ENCODE data around the gene KIAA1191. TPM values are rescaled to one million over a fixed set of nuclear protein-coding genes. Genes with fewer than 3 reads are reported as not detected.

KIAA1191 gene
- total RNA-seq, 1 donor from 2014 or later, result 163 TPM

GRCh38 chr5:176383248-176383905 is 21.8 kb upstream of the KIAA1191 start:
- no peak overlapping the region for H3K4me3 ChIP-seq (ENCODE audit: insufficient read depth, low read depth, low read length)
- no peaks in the 10 kb centered on the region for H3K27me3 ChIP-seq (ENCODE audit: insufficient read depth, low read length)
- Mint-ChIP-seq H3K9me3 (ENCODE audit: unreplicated experiment) (no peaks in the 10 kb centered on the region), H3K4me3 (ENCODE audit: unreplicated experiment) (no peak overlapping the region), H3K4me1 (ENCODE audit: low read depth, unreplicated experiment) (peaks cover 4% of the 10 kb centered on the region), H3K27ac (ENCODE audit: unreplicated experiment) (no peak overlapping the region), H3K27me3 (ENCODE audit: low read depth, unreplicated experiment) (no peaks in the 10 kb centered on the region), H3K36me3 (ENCODE audit: low read depth, unreplicated experiment) (peaks cover 17% of the 10 kb centered on the region)
- H3K79me2 ChIP-seq (ENCODE audit: insufficient read depth, low read length), result peaks cover 42% of the 10 kb centered on the region
- no peak overlapping the region for H3K27ac ChIP-seq (ENCODE audit: low read depth, low read length)
- no peak overlapping the region for H3K4me2 ChIP-seq (ENCODE audit: low read length)
- peaks cover 27% of the 10 kb centered on the region for H3K36me3 ChIP-seq (ENCODE audit: insufficient read depth, low read length)
- peaks cover 45% of the 10 kb centered on the region for H4K20me1 ChIP-seq (ENCODE audit: insufficient read depth, low read length)
- H3K9me3 ChIP-seq (ENCODE audit: insufficient read depth, low read depth, low read length), result no peaks in the 10 kb centered on the region
- H3K9ac ChIP-seq (ENCODE audit: low read length), result no peak overlapping the region
- H3K4me1 ChIP-seq (ENCODE audit: insufficient read depth, low read length), result peaks cover 11% of the 10 kb centered on the region
- H2AFZ ChIP-seq (ENCODE audit: low read depth, low read length), result no peak overlapping the region
- TF ChIP-seq CTCF (IDR thresholded peaks at IDR 0.05; ENCODE audit: insufficient read depth, low read depth, low read length) (no peak), EZH2 (IDR thresholded peaks at IDR 0.05; ENCODE audit: insufficient read depth, low read length) (no peak)
- no peak for DNase-seq (ENCODE audit: low read depth)
- FAIRE-seq, result no peak

GRCh38 chr5:176382721-176383120 is 21.2 kb upstream of the KIAA1191 start:
- Histone ChIP-seq H3K4me2 (ENCODE audit: low read length) (no peak overlapping the region), H3K79me2 (ENCODE audit: insufficient read depth, low read length) (peaks cover 36% of the 10 kb centered on the region), H3K27ac (ENCODE audit: low read depth, low read length) (no peak overlapping the region), H3K4me3 (ENCODE audit: insufficient read depth, low read depth, low read length) (no peak overlapping the region), H3K36me3 (ENCODE audit: insufficient read depth, low read length) (peaks cover 27% of the 10 kb centered on the region), H3K9me3 (ENCODE audit: insufficient read depth, low read depth, low read length) (no peaks in the 10 kb centered on the region), H4K20me1 (ENCODE audit: insufficient read depth, low read length) (peaks cover 44% of the 10 kb centered on the region), H3K4me1 (ENCODE audit: insufficient read depth, low read length) (peaks cover 11% of the 10 kb centered on the region), H3K27me3 (ENCODE audit: insufficient read depth, low read length) (no peaks in the 10 kb centered on the region), H2AFZ (ENCODE audit: low read depth, low read length) (no peak overlapping the region), H3K9ac (ENCODE audit: low read length) (no peak overlapping the region)
- no peak overlapping the region for H3K4me3 Mint-ChIP-seq (ENCODE audit: unreplicated experiment)
- peaks cover 4% of the 10 kb centered on the region for H3K4me1 Mint-ChIP-seq (ENCODE audit: low read depth, unreplicated experiment)
- DNase-seq (ENCODE audit: low read depth) (no peak), FAIRE-seq (no peak)
- H3K27me3 Mint-ChIP-seq (ENCODE audit: low read depth, unreplicated experiment), result no peaks in the 10 kb centered on the region
- H3K27ac Mint-ChIP-seq (ENCODE audit: unreplicated experiment), result no peak overlapping the region
- TF ChIP-seq EZH2 (IDR thresholded peaks at IDR 0.05; ENCODE audit: insufficient read depth, low read length) (no peak), CTCF (IDR thresholded peaks at IDR 0.05; ENCODE audit: insufficient read depth, low read depth, low read length) (no peak)
- H3K9me3 Mint-ChIP-seq (ENCODE audit: unreplicated experiment), result no peaks in the 10 kb centered on the region
- H3K36me3 Mint-ChIP-seq (ENCODE audit: low read depth, unreplicated experiment), result peaks cover 15% of the 10 kb centered on the region

GRCh38 chr5:176381979-176382378 is 20.4 kb upstream of the KIAA1191 start:
- peaks cover 36% of the 10 kb centered on the region for H4K20me1 ChIP-seq (ENCODE audit: insufficient read depth, low read length)
- no peaks in the 10 kb centered on the region for H3K9me3 Mint-ChIP-seq (ENCODE audit: unreplicated experiment)
- no peaks in the 10 kb centered on the region for H3K27me3 Mint-ChIP-seq (ENCODE audit: low read depth, unreplicated experiment)
- no peak overlapping the region for H3K9ac ChIP-seq (ENCODE audit: low read length)
- H3K27ac ChIP-seq (ENCODE audit: low read depth, low read length), result no peak overlapping the region
- no peak overlapping the region for H3K4me3 Mint-ChIP-seq (ENCODE audit: unreplicated experiment)
- peaks cover 4% of the 10 kb centered on the region for H3K4me1 Mint-ChIP-seq (ENCODE audit: low read depth, unreplicated experiment)
- peaks cover 27% of the 10 kb centered on the region for H3K36me3 ChIP-seq (ENCODE audit: insufficient read depth, low read length)
- TF ChIP-seq CTCF (IDR thresholded peaks at IDR 0.05; ENCODE audit: insufficient read depth, low read depth, low read length), result no peak
- TF ChIP-seq EZH2 (IDR thresholded peaks at IDR 0.05; ENCODE audit: insufficient read depth, low read length), result no peak
- no peaks in the 10 kb centered on the region for H3K27me3 ChIP-seq (ENCODE audit: insufficient read depth, low read length)
- H2AFZ ChIP-seq (ENCODE audit: low read depth, low read length), result no peak overlapping the region
- no peak for DNase-seq (ENCODE audit: low read depth)
- H3K4me1 ChIP-seq (ENCODE audit: insufficient read depth, low read length), result peaks cover 3% of the 10 kb centered on the region
- H3K4me2 ChIP-seq (ENCODE audit: low read length), result no peak overlapping the region
- peaks cover 28% of the 10 kb centered on the region for H3K79me2 ChIP-seq (ENCODE audit: insufficient read depth, low read length)
- no peaks in the 10 kb centered on the region for H3K9me3 ChIP-seq (ENCODE audit: insufficient read depth, low read depth, low read length)
- no peak for FAIRE-seq
- H3K4me3 ChIP-seq (ENCODE audit: insufficient read depth, low read depth, low read length), result no peak overlapping the region
- H3K36me3 Mint-ChIP-seq (ENCODE audit: low read depth, unreplicated experiment), result peaks cover 15% of the 10 kb centered on the region
- H3K27ac Mint-ChIP-seq (ENCODE audit: unreplicated experiment), result no peak overlapping the region
